Measurements from ENCODE around the gene NF1. TPM values are rescaled to one million over a fixed set of nuclear protein-coding genes. Genes with fewer than 3 reads are reported as not detected.
A peak's percentile ranks its signal among the peaks of the same experiment; 100 is the strongest.

Gene NF1
- polyA plus RNA-seq, 2 of the 4 experiments (the other 2 are of a cell fraction) = 15.9 to 73.2 TPM

DNA sequence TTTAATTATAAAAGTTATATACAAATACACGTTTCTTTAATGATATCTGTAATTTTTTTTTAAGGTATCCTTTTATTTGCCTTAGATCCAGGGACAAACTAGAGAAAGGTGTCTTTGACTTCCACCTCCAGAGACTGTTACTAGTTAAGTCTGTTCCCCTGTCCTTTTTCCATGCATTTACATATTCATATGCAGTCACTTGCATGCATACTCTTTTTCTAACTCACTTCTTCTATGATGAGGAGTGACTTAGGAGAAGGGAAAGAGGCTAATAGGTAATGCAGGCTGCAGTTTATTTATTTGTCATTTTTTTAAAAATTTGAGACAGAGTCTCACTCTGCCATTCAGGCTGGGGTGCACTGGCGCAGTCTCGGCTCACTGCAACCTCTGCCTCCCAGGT, 141.4 kb downstream of the NF1 start:
- no peak for ATAC-seq
- TF ChIP-seq, protein P1, sequence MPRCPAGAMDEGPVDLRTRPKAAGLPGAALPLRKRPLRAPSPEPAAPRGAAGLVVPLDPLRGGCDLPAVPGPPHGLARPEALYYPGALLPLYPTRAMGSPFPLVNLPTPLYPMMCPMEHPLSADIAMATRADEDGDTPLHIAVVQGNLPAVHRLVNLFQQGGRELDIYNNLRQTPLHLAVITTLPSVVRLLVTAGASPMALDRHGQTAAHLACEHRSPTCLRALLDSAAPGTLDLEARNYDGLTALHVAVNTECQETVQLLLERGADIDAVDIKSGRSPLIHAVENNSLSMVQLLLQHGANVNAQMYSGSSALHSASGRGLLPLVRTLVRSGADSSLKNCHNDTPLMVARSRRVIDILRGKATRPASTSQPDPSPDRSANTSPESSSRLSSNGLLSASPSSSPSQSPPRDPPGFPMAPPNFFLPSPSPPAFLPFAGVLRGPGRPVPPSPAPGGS (IDR thresholded peaks at IDR 0.05) = no peak
- TF ChIP-seq, protein P2, sequence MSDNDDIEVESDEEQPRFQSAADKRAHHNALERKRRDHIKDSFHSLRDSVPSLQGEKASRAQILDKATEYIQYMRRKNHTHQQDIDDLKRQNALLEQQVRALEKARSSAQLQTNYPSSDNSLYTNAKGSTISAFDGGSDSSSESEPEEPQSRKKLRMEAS (IDR thresholded peaks at IDR 0.05) = no peak
- TF ChIP-seq CBX2 (IDR thresholded peaks at IDR 0.05; ENCODE audit: borderline replicate concordance, low read depth) (no peak), HOXB13 (CRISPR knock-in tag; IDR thresholded peaks at IDR 0.05; ENCODE audit: low read depth) (no peak), KDM5A (IDR thresholded peaks at IDR 0.05) (no peak), CBX8 (IDR thresholded peaks at IDR 0.05) (no peak), FOXS1 (CRISPR knock-in tag; IDR thresholded peaks at IDR 0.05) (no peak), ZFP36 (IDR thresholded peaks at IDR 0.05; ENCODE audit: borderline replicate concordance, partially characterized antibody) (no peak)
- TF ChIP-seq, protein P3, sequence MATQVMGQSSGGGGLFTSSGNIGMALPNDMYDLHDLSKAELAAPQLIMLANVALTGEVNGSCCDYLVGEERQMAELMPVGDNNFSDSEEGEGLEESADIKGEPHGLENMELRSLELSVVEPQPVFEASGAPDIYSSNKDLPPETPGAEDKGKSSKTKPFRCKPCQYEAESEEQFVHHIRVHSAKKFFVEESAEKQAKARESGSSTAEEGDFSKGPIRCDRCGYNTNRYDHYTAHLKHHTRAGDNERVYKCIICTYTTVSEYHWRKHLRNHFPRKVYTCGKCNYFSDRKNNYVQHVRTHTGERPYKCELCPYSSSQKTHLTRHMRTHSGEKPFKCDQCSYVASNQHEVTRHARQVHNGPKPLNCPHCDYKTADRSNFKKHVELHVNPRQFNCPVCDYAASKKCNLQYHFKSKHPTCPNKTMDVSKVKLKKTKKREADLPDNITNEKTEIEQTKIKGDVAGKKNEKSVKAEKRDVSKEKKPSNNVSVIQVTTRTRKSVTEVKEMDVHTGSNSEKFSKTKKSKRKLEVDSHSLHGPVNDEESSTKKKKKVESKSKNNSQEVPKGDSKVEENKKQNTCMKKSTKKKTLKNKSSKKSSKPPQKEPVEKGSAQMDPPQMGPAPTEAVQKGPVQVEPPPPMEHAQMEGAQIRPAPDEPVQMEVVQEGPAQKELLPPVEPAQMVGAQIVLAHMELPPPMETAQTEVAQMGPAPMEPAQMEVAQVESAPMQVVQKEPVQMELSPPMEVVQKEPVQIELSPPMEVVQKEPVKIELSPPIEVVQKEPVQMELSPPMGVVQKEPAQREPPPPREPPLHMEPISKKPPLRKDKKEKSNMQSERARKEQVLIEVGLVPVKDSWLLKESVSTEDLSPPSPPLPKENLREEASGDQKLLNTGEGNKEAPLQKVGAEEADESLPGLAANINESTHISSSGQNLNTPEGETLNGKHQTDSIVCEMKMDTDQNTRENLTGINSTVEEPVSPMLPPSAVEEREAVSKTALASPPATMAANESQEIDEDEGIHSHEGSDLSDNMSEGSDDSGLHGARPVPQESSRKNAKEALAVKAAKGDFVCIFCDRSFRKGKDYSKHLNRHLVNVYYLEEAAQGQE (IDR thresholded peaks at IDR 0.05) = no peak
- no peak for FAIRE-seq
- CTCF ChIA-PET = interaction anchor here (0.6 to 3.0 kb wide), 2 partner anchors 21 to 83 kb away, joined by 3 to 11 read pairs; no protein-coding TSS in a partner anchor
- Histone ChIP-seq H3K27ac (no peak overlapping the region), H3K9me3 (no peaks in the 10 kb centered on the region), H3K4me3 (no peak overlapping the region), H3K4me1 (no peaks in the 10 kb centered on the region), H3K4me2 (no peak overlapping the region)
- DNase-seq (ENCODE audit: low read depth in 1 of 2, low spot score in 1 of 2) = no peak
- POLR2A ChIA-PET = no interaction called here
- WGBS (ENCODE audit: missing lambda C conversion rate) = 90% methylated on average over 3 of the region's 3 CpGs

DNA sequence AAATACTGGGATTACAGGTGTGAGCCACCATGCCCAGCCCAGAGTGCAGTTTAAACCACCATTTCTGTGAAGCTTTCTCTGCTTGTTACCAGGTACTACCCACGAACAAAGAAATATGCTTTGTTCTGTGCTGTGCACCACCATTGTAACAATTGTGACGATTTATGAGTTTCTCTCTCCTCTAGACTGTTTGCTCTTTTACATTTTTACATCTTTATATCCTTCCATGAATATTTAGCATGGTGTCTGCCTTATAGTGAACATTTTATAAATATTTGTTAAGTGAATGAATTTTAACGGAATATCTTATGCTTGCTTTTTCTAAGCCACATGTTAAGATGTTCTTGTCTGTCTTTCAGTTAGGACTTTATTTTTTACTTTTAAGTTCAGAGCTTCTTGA, 141.9 kb downstream of the NF1 start:
- Histone ChIP-seq H3K4me1 (no peaks in the 10 kb centered on the region), H3K4me3 (no peak overlapping the region), H3K4me2 (no peak overlapping the region), H3K27ac (no peak overlapping the region), H3K9me3 (no peaks in the 10 kb centered on the region)
- no peak for DNase-seq (ENCODE audit: low read depth in 1 of 2, low spot score in 1 of 2)
- POLR2A ChIA-PET = no interaction called here
- FAIRE-seq = peak; percentile 86
- CTCF ChIA-PET = interaction anchor here (0.6 to 3.0 kb wide), 3 partner anchors 10 to 83 kb away, joined by 3 to 11 read pairs (median 5); no protein-coding TSS in a partner anchor
- no peak for ATAC-seq
- TF ChIP-seq, protein P4, sequence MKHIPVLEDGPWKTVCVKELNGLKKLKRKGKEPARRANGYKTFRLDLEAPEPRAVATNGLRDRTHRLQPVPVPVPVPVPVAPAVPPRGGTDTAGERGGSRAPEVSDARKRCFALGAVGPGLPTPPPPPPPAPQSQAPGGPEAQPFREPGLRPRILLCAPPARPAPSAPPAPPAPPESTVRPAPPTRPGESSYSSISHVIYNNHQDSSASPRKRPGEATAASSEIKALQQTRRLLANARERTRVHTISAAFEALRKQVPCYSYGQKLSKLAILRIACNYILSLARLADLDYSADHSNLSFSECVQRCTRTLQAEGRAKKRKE (CRISPR knock-in tag; IDR thresholded peaks at IDR 0.05; ENCODE audit: low read depth) = no peak
- TF ChIP-seq, protein P5, sequence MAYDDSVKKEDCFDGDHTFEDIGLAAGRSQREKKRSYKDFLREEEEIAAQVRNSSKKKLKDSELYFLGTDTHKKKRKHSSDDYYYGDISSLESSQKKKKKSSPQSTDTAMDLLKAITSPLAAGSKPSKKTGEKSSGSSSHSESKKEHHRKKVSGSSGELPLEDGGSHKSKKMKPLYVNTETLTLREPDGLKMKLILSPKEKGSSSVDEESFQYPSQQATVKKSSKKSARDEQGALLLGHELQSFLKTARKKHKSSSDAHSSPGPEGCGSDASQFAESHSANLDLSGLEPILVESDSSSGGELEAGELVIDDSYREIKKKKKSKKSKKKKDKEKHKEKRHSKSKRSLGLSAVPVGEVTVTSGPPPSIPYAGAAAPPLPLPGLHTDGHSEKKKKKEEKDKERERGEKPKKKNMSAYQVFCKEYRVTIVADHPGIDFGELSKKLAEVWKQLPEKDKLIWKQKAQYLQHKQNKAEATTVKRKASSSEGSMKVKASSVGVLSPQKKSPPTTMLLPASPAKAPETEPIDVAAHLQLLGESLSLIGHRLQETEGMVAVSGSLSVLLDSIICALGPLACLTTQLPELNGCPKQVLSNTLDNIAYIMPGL (CRISPR knock-in tag; IDR thresholded peaks at IDR 0.05; ENCODE audit: borderline replicate concordance) = no peak
- TF ChIP-seq HOXA7 (CRISPR knock-in tag; IDR thresholded peaks at IDR 0.05) (no peak), MYC (IDR thresholded peaks at IDR 0.05; ENCODE audit: borderline replicate concordance, low read length) (no peak), EHMT2 (IDR thresholded peaks at IDR 0.05; ENCODE audit: low read depth) (no peak), ZC3H11A (IDR thresholded peaks at IDR 0.05) (no peak), MAZ (IDR thresholded peaks at IDR 0.05; ENCODE audit: borderline replicate concordance, low read depth, low read length) (no peak), POLR2AphosphoS2 (conservative IDR thresholded peaks at IDR 0.05; ENCODE audit: low read length) (no peak), HOXB5 (CRISPR knock-in tag; IDR thresholded peaks at IDR 0.05) (no peak), MAFK (IDR thresholded peaks at IDR 0.05; ENCODE audit: partially characterized antibody) (no peak)
- 89% methylated on average over 3 of the region's 3 CpGs for WGBS (ENCODE audit: missing lambda C conversion rate)
